Right lung (tissue), 5 donors: ENCODE results near the gene CNOT6. TPM values are rescaled to one million over a fixed set of nuclear protein-coding genes. Genes with fewer than 3 reads are reported as not detected.

Experiments used
- DNase-seq, 2 donors: peaks; one replicate each; pipeline ENCODE4 v3.0.0-alpha.2; 2013
- polyA plus RNA-seq, 5 donors: library from polyadenylated mRNA; unstranded; fragments of 120-200 nt; gene quantifications; one replicate each; pipeline versions ENCODE4 v1.2.1 to v1.2.3, GENCODE V29; 2013; ENCODE audit warnings: inconsistent platforms in 1 of 5, low replicate concordance in 1 of 5; ENCODE audit not compliant: insufficient read length in 5 of 5, insufficient read depth in 1 of 5

Gene CNOT6
- polyA plus RNA-seq, 5 donors, result 33.0 to 55.2 (median 51.3) TPM

DNA sequence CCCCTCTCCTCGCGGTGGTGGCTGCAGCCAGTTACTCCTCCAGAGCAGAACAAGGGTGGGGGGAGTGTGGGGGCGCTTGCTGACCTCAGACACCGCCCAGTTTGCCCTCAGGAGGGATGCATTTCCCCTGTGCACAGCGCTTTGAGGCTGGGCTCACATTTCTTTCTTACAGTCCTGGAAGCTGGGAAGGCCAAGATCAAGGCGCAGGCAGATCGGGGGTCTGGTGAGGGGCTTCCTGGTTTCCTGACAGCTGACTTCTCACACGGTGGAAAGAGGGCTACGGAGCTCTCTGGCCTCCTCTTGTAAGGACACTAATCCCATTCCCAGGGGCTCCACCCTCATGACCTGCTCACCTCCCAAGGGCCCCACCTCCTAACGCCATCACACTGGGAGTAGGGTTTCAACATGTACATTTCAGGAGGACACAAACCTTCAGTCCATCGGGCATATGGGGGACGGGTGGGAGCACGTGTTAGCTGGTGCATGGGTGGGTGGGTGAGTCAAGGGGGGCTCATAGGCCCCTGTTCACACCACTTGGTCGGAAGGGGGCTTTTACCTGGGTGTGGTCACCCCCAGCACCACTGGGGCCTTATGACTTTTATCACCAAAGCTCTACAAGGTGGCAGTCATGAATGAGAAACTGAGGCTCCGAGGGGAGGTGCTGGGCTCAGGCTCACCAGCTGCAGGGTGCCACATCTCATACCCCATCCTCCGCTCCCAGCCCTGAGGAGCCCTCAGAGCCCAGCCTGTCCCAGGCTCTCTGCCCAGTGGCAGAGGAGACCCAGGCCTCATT, 104.8 kb downstream of the CNOT6 start:
- no peak for DNase-seq

DNA sequence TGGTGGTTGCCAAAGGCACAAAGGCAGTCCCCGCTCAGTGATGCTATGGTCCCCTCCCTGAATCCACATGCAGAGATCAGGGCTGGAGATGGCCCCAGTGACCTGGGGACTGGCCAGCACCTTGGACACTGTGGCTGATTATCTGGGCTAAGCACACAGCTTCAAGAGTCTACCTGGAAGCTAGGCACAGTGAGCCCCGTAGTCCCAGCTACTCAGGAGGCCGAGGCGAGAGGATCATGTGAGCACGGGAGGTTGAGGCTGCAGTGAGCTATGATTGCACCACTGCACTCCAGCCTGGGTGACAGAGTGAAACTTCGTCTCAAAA, 105.4 kb downstream of the CNOT6 start:
- no peak for DNase-seq

DNA sequence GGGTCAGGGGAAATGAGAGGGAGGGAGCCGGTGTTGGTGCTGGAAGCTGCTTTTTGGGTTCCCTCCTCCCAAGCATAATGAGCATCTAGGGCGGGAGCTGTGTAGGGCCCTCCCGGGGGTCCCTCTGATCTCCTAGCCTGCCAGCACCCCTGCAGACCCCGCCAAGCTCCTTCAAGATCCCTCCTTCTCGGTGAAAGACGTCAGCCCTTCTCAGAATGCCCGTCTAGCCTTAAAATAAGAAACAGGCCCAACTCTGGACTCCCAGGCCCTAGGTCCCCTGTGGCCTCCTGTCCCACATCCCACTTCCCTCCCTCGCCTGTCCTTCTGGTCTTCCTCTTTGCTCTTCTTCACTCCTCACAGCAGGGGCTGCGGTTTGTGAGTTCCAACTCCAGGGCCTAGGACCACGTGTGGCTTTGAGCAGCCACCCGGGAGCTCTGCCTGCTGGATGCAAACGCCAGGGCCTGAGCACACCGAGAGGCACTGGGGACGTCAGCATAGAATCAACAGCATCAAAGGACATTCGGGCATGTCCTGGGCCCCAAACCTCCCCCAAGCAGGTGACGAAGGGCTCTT, 105.9 kb downstream of the CNOT6 start:
- DNase-seq, result no peak

- no peak for DNase-seq
These were observed 106.4 kb downstream of the CNOT6 start for GRCh38 chr5:180600554-180601041.

GRCh38 chr5:180601591-180602480, 107.7 kb downstream of the CNOT6 start:
- no peak for DNase-seq

DNA sequence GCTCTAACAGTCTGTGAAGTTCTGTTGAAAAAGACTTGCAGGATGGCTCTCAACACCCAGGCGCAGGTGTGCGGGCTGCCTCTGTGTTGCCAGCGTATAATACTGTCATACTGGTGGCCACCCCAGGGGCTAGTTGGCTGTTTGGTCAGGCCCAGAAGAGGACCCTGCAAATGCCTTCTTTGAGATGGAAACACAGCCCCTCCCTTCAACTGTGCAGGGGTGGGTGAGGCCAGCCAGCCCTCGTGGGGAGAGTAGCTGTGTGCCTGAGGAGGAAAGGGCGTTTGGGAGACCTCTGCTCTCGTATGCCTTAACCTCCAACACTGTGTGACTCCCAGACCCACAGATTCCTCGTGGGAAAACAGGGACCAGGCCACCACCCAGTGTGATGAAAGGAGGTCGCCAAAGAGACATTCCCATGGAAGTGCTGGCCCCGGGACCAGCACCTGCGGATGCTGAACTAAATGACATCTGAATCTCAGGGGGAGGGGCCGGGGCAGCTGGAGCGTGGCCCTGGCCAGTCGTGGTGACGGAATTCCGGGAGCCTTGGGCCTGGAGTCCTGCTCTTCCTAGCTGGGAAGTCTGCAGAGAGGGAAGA, 108.4 kb downstream of the CNOT6 start:
- DNase-seq, result no peak

DNA sequence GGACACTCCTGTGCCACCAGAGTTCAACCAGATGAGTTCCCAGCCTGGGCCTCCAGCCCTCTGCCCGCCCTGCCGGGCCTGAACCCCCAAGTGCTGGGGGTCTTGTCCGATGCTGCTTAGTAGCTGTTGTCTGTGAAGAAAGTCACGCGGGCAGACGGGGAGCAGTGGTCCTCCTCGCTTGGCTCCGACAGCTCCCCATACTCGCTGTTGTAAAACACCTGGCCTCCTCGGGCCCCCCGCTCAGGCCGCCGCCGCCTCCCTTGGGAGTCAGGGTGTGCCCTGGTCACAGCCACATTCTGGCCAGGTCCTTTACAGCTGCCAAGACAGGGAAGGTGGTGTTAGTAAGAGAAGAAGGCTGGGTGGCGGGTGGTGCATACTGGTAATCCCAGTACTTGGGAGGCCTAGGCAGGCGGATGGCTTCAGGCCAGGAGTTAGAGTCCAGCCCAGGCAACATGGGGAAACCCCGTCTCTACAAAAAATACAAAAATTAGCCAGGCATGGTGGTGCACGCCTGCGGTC, 109.0 kb downstream of the CNOT6 start:
- no peak for DNase-seq

DNA sequence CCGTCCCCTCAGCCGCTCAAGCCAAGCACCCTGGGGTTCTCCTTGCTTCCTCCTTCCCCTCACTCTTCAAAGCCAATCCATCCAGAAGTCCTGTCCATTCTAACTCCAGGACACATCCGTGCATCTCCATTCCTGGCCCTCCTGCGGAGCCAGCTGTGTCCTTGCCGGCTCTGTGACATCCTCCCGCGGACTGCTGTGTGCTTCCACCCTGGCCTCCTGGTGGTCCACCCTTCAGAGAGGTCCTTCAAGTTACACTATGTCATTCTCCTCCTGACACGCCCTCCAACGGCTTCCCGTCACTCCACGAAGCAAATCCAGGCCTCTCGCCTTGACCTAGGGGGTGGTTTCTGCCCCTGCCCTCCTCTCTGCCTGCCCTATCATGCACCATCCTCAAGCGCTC, 110.1 kb downstream of the CNOT6 start:
- no peak for DNase-seq

- DNase-seq, result no peak
These were observed 111.5 kb downstream of the CNOT6 start for GRCh38 chr5:180605554-180606214.

GRCh38 chr5:180606215-180606785, 112.1 kb downstream of the CNOT6 start:
- no peak for DNase-seq

GRCh38 chr5:180607861-180608571, 113.8 kb downstream of the CNOT6 start:
- no peak for DNase-seq

DNA sequence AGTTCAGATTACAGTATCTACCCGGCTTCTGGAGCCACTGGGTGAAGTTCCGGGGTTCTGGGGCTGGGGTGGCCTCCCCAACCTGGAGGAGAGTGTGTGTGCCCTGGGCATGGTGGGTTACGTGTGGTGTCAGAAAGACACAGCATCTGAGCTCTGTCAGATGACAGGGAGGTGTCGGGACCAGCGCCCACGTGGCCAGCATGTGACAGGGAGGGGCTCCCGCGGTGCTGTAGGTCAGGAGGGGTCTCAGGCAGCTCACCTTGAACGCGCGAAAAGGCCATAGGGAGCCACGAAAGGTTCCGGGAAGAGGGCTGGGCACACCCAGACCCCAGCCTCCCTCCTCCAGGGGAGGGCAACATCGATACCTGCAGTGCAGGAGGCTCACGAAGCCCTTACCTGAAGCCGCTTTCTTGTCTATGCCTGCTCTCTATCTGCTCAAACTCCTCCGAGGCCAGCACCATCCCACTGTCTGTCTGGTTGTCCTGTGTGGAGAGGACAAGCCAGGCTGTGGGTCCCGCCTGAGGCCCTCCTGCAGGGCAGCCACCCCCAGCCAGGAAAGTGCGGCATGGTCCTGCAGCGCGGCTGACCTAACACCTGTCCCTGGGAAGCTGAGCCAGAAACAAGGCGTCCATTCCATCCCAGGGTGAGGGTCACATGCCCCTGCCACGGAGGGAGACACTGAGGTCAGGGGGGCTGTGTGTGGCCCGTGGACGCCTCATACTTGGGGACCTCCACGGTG, 114.6 kb downstream of the CNOT6 start:
- no peak for DNase-seq

DNA sequence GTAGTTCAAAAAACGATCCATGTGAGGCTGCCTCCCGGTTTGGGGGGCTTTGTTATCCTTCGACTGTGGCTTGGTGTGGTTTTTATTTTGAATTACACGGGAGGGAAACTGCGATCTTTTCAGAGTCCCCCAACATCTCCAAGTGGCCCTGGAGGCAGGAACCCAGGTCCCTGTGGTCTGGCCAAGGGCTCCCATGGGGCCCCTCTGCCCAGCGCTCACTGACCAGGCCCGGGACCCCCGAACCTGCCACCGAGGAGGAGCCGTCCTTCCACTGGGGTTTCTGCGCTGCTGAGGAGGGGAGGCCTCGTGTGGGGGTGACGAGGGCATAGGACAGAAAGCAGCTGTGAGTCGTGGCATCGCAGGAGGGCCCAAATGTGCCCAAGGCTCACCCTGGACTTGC, 115.2 kb downstream of the CNOT6 start:
- DNase-seq, result no peak

DNA sequence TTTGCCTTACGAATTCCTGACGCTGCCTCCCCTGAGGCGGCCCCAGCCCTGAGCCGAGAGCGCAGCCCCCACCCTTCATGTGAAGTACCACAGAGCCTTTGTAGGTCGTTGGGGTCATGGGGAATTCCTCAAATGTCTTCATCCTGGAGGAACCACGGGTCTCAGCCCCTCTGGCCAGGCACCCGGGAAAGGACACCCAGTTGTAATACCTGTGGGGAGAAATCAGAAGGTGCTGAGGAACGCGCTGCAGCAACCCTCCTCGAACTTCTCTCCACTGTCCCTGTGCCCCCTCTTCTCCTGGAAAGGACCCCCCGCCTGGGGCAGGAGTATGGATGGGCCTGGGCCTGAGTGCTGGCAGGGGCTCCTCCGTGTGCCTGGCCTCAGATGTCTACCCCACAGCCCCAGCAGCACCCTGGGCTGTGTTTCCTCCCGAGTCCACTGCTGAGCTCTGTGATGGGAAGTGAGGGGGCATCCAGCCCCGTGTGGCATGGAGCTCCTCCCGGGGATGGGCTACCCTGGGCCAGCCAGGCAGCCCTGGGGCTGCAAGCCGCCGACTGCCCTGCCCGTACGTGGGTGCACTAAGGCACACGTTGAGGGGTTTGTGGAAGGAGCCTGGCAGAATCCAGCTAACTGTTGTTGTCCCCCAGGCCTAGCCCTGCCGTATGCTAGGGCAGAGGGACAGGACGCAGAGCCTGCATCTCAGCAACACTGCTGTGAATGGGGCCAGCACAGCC, 115.8 kb downstream of the CNOT6 start:
- DNase-seq, result no peak

DNA sequence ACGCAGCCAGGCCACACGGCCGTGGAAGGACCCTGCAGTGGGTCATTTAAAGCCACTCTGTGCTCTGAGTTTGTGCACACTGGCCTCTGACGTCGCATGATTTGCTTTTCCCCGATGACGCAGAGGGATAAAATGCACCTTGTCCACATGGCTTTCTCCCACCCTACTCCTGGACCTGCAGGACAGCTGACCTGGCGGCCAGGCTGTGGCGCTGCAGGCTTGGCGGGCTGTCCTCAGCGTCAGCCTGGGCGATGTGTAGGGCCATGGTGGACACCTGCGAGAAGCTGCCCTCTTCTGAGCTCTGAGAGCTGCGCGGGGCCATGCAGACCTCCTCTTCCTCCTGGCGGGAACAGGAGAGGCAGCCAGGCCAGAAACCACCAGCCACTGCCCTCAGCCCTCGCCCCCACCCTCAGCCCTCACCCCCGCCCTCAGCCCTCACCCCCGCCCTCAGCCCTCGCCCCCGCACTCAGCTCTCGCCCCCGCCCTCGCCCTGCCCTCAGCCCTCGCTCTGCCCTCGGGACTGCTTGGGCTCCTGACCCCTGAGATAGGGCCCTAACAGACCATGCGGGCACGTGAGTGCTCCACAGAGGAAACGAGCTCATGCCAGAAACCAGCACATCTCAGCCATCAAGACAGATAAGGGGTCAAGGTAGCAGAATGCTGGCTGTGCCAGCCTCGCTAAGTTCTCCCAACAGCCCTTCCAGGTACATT, 117.1 kb downstream of the CNOT6 start:
- no peak for DNase-seq

GRCh38 chr5:180612683-180613082, 118.5 kb downstream of the CNOT6 start:
- DNase-seq, result no peak

DNA sequence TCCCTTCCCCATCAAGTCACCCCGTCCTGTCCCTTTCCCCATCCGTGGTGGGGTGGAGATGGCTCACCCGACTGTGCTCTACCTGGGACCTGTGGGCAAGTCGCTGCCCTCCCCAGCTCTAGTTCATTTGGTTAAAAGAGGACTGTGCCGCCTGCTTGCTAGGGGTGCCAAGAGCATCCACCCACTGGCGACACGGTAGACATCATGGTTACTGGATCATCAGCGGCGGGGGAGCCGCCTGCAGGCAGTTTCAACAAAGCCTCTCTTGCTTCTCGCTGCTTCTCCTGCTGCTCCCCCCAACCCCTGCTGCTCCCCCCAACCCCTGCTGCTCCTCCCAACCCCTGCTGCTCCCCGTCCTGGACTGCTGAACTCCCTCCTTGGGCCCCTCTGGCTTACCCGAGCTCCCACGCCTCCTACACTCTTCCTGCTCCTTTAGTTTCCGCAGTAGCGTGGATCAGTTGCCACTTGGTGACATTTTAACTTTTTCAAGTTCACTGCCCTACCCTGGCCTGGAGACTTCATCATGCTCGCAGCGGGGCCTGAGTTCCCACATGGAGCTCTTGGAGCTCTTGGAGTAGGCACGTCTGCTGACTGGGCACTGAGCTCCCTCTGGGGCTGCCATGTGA, 119.1 kb downstream of the CNOT6 start:
- no peak for DNase-seq

DNA sequence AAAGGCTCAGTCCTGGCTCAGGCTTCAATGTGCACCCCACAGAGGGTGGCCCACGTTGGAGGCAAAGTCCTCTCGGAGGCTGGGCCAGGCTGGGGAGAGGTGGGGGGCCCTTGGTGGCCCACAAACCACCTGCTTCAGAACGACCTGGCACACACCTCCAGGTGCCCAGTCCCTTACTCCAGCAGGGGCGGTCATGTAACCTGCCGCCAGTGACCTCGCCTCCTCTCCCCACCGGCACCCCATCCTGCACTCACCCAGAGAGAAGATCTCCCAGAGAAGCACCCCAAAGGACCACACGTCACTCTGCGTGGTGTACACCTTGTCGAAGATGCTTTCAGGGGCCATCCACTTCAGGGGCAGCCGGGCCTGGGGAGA, 119.6 kb downstream of the CNOT6 start:
- DNase-seq, result no peak
